K562 (cell line): ENCODE data around the gene IRX5. TPM values are rescaled to one million over a fixed set of nuclear protein-coding genes. Genes with fewer than 3 reads are reported as not detected.

Experiments used
- ATAC-seq: fragments of 200-7000 bp; cut with Tn5 transposase; 3 replicates; pipeline ENCODE4 v1.9.1; 2020; ENCODE audit warnings: moderate library complexity
- BruUV-seq: library from RNA; stranded (reverse); fragments of 400-500 nt; replicated peaks from 2 replicates; lab custom pipeline; 2021; lab: Mats Ljungman, UMichigan
- CTCF ChIA-PET: fragments of 300-600 bp; formaldehyde crosslinking; extraction: SDS; loops from one replicate; lab custom pipeline; 2021; ENCODE audit warnings: low intra/inter-chr PET ratio; lab: Yijun Ruan, JAX
- POLR2A ChIA-PET: fragments of 300-600, 350-650 bp; sonication (Branson Sonifier 250); formaldehyde crosslinking; extraction: SDS; loops from one replicate; lab custom pipeline; 2021; ENCODE audit warnings: antibody characterized with exemption, inconsistent platforms; lab: Yijun Ruan, JAX
- DNase-seq, 4 experiments: peaks; one replicate each; pipeline versions ENCODE4 v3.0.0 to v3.0.0-alpha.2; 2011 to 2018; ENCODE audit warnings: low spot score in 3 of 4, mixed read lengths in 3 of 4; ENCODE audit errors: extremely low read depth in 1 of 4
- FAIRE-seq: peaks from 2 replicates; lab custom pipeline; 2011; peaks lifted over from hg19 to GRCh38; lab: Jason Lieb, UNC
- H2AFZ ChIP-seq: 2 replicates; pipeline ENCODE4 v1.6.0; 2011; ENCODE audit warnings: low read depth, low read length, control low read depth, inconsistent platforms
- H3K27ac ChIP-seq: fragments of 200-600 bp; 3 replicates; pipeline ENCODE4 v1.8.0; 2011; ENCODE audit warnings: low read depth, mild to moderate bottlenecking, control low read depth, inconsistent platforms, low read length, moderate library complexity, mixed read lengths; ENCODE audit errors: extremely low read depth
- H3K27me3 ChIP-seq, 2 experiments: fragments of 300-600 bp in 1 of 2; 2 replicates in 1 of 2; 3 replicates in 1 of 2; pipeline versions ENCODE4 v1.6.0 to v1.8.0; 2011; ENCODE audit warnings: inconsistent platforms in 2 of 2, low read length in 2 of 2, mild to moderate bottlenecking in 1 of 2, mixed read lengths in 1 of 2, moderate library complexity in 1 of 2; ENCODE audit not compliant: control insufficient read depth in 2 of 2, insufficient read depth in 2 of 2
- H3K36me3 ChIP-seq: fragments of 300-600 bp; 3 replicates; pipeline ENCODE4 v1.8.0; 2011; ENCODE audit warnings: mild to moderate bottlenecking, low read length, inconsistent platforms; ENCODE audit not compliant: control insufficient read depth, insufficient read depth
- H3K4me1 ChIP-seq, 2 experiments: fragments of 200-600 bp in 1 of 2; replicated peaks in 1 of 2; 2 replicates in 1 of 2; 3 replicates in 1 of 2; pipeline versions ENCODE4 v1.5.1 to v1.8.0; 2011; ENCODE audit warnings: inconsistent platforms in 2 of 2, low read length in 2 of 2, mild to moderate bottlenecking in 1 of 2, mixed read lengths in 1 of 2, moderate library complexity in 1 of 2; ENCODE audit not compliant: control insufficient read depth in 2 of 2, insufficient read depth in 2 of 2
- H3K4me2 ChIP-seq: 2 replicates; pipeline ENCODE4 v1.6.1; 2011; ENCODE audit warnings: low read length, control low read depth, inconsistent platforms, mixed read lengths; ENCODE audit not compliant: insufficient read depth
- H3K4me3 ChIP-seq: fragments of 200-600 bp; sonication (generic), shearing (Covaris generic); 2 replicates; pipeline ENCODE4 v1.5.1; 2016; ENCODE audit warnings: control low read depth, inconsistent platforms
- H3K79me2 ChIP-seq: fragments of 200-600 bp; 3 replicates; pipeline ENCODE4 v1.8.0; 2011; ENCODE audit warnings: low read length, inconsistent platforms; ENCODE audit not compliant: control insufficient read depth, insufficient read depth
- H3K9ac ChIP-seq, 2 experiments: 2 replicates each; pipeline versions ENCODE4 v1.6.0 to v1.6.1; 2011; ENCODE audit warnings: low read depth in 2 of 2, low read length in 2 of 2, control low read depth in 1 of 2, inconsistent platforms in 1 of 2, mild to moderate bottlenecking in 1 of 2, mixed read lengths in 1 of 2; ENCODE audit not compliant: insufficient read depth in 1 of 2
- H3K9me1 ChIP-seq: one replicate; pipeline ENCODE4 v1.6.0; 2011; ENCODE audit warnings: inconsistent platforms, mild to moderate bottlenecking, low read length, moderate library complexity; ENCODE audit not compliant: control insufficient read depth, insufficient read depth
- H3K9me3 ChIP-seq: replicated peaks from 2 replicates; pipeline ENCODE4 v1.5.1; 2011; ENCODE audit warnings: low read depth, low read length, inconsistent platforms; ENCODE audit not compliant: control insufficient read depth, insufficient read depth
- H4K20me1 ChIP-seq: replicated peaks from 2 replicates; pipeline ENCODE4 v1.6.1; 2011; ENCODE audit warnings: low read length, inconsistent platforms, mixed read lengths; ENCODE audit not compliant: control insufficient read depth, insufficient read depth
- FOXA1 ChIP-seq: fragments of 450-650 bp; IDR thresholded peaks from 2 replicates; pipeline ENCODE4 v1.6.1; 2016; ENCODE audit warnings: mild to moderate bottlenecking, borderline replicate concordance
- FOXJ2 ChIP-seq: fragments of 200-800 bp; sonication (Bioruptor generic); IDR thresholded peaks from 2 replicates; pipeline ENCODE4 v1.6.1; 2016; ENCODE audit warnings: missing genetic modification characterization, missing compliant biosample characterization
- KDM2B ChIP-seq: fragments of 250-450 bp; sonication (Bioruptor Pico); IDR thresholded peaks from 2 replicates; pipeline ENCODE4 v1.8.0; 2021; ENCODE audit warnings: mild to moderate bottlenecking, moderate library complexity
- PML ChIP-seq: IDR thresholded peaks from 2 replicates; pipeline ENCODE4 v1.6.1; 2012; ENCODE audit warnings: low read length, inconsistent platforms
- TSC22D4 ChIP-seq: fragments of 450-650 bp; IDR thresholded peaks from 2 replicates; pipeline ENCODE4 v1.6.1; 2016; ENCODE audit warnings: missing genetic modification characterization, missing biosample characterization, control low read depth
- ZNF12 ChIP-seq: sonication (generic); formaldehyde crosslinking; IDR thresholded peaks from 2 replicates; pipeline ENCODE4 v1.4.0; 2020; ENCODE audit warnings: mild to moderate bottlenecking, missing genetic modification reagents
- ZNF134 ChIP-seq: fragments of 250-450 bp; sonication (Bioruptor Pico); conservative IDR thresholded peaks from 2 replicates; pipeline ENCODE4 v1.4.0; 2020
- WGBS: fragments of 100-300 bp; shearing (Covaris generic); methylation state at CpG from one replicate; pipeline ENCODE4 v1.1.6; 2016; ENCODE audit warnings: low coverage, mixed read lengths; ENCODE audit not compliant: insufficient coverage; ENCODE audit errors: missing lambda C conversion rate; 5-methylcytosine and 5-hydroxymethylcytosine counted together
- in situ Hi-C: fragments of 300-500 bp; cut with MboI; formaldehyde crosslinking; loops from 4 replicates; pipeline ENCODE4 v1.15.0; 2018; ENCODE audit warnings: inconsistent platforms, mixed read lengths
- intact Hi-C: fragments of 100-400 bp; cut with micrococcal nuclease; formaldehyde crosslinking; loops from 2 replicates; pipeline ENCODE4 v1.14.2; 2022
- polyA plus RNA-seq, 8 experiments: library from polyadenylated mRNA; depleted of rRNA in 4 of 8; stranded (reverse) in 5 of 8; unstranded in 3 of 8; fragments of >200 nt; fragmentation: Nextera tagmentation in 2 of 8; fragmentation: Illumina TruSeq in 1 of 8; extraction: Ambion mirVana in 2 of 8; extraction: Trizol in 1 of 8; gene quantifications; 2 replicates each; pipeline versions ENCODE4 v1.2.1 to v1.2.3, GENCODE V29; 2011 to 2014; ENCODE audit warnings: inconsistent platforms in 1 of 8, missing spikeins in 1 of 8
- total RNA-seq, 7 experiments: library from RNA; depleted of rRNA in 6 of 7; stranded (reverse); fragments of >200 nt in 6 of 7; fragmentation: Illumina TruSeq in 2 of 7; extraction: Trizol in 2 of 7; gene quantifications; 2 replicates each; pipeline versions ENCODE4 v1.2.1 to v1.2.3, GENCODE V29; 2011 to 2021; ENCODE audit warnings: low replicate concordance in 1 of 7
- TF ChIP-seq, protein P1 (sequence below): sonication (generic); formaldehyde crosslinking; IDR thresholded peaks from 2 replicates; pipeline ENCODE4 v1.9.0; 2022; ENCODE audit warnings: mild to moderate bottlenecking, missing genetic modification reagents
- TF ChIP-seq, protein P2 (sequence below): fragments of 250-450 bp; sonication (Bioruptor Pico); IDR thresholded peaks from 2 replicates; pipeline ENCODE4 v1.5.0; 2020; ENCODE audit warnings: mild to moderate bottlenecking, borderline replicate concordance
- TF ChIP-seq, protein P3 (sequence below), 2 experiments: fragments of 450-650 bp in 1 of 2; sonication (generic) in 1 of 2; formaldehyde crosslinking in 1 of 2; IDR thresholded peaks; 2 replicates each; pipeline versions ENCODE4 v1.7.1 to v1.9.0; 2016 to 2022; ENCODE audit warnings: inconsistent platforms in 1 of 2, mild to moderate bottlenecking in 1 of 2, missing genetic modification reagents in 1 of 2

IRX5 gene
- total and polyA plus RNA-seq, 9 of the 15 experiments (the other 6 are each of a cell fraction or from before 2014, with no cell fraction given) = 0.20 to 4.2 (median 0.94) TPM

DNA sequence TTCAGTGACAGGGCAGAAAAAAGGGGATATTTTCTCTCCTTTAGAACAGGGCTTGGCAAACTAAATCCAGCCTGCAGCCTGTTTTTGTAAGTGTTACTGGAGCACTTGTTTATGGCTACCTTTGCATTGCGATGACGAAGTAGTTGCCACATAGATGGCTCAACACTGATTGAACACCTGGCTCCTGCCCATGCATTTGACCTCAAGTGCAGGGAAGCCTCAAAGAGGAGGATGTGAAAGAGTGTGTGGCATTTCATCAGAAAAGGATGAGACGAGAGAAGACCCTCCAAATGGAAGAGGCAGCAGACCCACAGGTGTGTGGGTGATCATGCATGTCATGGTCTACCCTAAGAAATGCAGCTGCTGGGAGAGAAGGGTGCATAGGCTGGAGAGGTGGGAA is 32.7 kb upstream of the IRX5 start:
- Histone ChIP-seq H3K36me3 (no peaks in the 10 kb centered on the region), H3K4me3 (no peak overlapping the region), H3K27ac (no peak overlapping the region), H3K9ac (no peak overlapping the region), H3K27me3 (peaks cover 0 to 8% of the 10 kb centered on the region in 2 experiments; a peak in 4 of 5 replicates), H3K4me2 (no peak overlapping the region), H3K9me3 (no peaks in the 10 kb centered on the region), H4K20me1 (no peaks in the 10 kb centered on the region; the same call in 1 of the 2 replicates), H2AFZ (no peak overlapping the region), H3K79me2 (no peaks in the 10 kb centered on the region), H3K9me1 (no peaks in the 10 kb centered on the region), H3K4me1 (no peaks in the 10 kb centered on the region)
- in situ Hi-C loops (no loop called here), intact Hi-C loops (no loop called here)
- no peak for TF ChIP-seq KDM2B (CRISPR knock-in tag)
- no peak for TF ChIP-seq FOXA1
- TF ChIP-seq, protein P1, sequence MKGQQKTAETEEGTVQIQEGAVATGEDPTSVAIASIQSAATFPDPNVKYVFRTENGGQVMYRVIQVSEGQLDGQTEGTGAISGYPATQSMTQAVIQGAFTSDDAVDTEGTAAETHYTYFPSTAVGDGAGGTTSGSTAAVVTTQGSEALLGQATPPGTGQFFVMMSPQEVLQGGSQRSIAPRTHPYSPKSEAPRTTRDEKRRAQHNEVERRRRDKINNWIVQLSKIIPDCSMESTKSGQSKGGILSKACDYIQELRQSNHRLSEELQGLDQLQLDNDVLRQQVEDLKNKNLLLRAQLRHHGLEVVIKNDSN (CRISPR knock-in tag) = no peak
- TF ChIP-seq, protein P2, sequence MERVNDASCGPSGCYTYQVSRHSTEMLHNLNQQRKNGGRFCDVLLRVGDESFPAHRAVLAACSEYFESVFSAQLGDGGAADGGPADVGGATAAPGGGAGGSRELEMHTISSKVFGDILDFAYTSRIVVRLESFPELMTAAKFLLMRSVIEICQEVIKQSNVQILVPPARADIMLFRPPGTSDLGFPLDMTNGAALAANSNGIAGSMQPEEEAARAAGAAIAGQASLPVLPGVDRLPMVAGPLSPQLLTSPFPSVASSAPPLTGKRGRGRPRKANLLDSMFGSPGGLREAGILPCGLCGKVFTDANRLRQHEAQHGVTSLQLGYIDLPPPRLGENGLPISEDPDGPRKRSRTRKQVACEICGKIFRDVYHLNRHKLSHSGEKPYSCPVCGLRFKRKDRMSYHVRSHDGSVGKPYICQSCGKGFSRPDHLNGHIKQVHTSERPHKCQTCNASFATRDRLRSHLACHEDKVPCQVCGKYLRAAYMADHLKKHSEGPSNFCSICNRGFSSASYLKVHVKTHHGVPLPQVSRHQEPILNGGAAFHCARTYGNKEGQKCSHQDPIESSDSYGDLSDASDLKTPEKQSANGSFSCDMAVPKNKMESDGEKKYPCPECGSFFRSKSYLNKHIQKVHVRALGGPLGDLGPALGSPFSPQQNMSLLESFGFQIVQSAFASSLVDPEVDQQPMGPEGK (CRISPR knock-in tag) = no peak
- no peak for TF ChIP-seq PML
- TF ChIP-seq, protein P3, sequence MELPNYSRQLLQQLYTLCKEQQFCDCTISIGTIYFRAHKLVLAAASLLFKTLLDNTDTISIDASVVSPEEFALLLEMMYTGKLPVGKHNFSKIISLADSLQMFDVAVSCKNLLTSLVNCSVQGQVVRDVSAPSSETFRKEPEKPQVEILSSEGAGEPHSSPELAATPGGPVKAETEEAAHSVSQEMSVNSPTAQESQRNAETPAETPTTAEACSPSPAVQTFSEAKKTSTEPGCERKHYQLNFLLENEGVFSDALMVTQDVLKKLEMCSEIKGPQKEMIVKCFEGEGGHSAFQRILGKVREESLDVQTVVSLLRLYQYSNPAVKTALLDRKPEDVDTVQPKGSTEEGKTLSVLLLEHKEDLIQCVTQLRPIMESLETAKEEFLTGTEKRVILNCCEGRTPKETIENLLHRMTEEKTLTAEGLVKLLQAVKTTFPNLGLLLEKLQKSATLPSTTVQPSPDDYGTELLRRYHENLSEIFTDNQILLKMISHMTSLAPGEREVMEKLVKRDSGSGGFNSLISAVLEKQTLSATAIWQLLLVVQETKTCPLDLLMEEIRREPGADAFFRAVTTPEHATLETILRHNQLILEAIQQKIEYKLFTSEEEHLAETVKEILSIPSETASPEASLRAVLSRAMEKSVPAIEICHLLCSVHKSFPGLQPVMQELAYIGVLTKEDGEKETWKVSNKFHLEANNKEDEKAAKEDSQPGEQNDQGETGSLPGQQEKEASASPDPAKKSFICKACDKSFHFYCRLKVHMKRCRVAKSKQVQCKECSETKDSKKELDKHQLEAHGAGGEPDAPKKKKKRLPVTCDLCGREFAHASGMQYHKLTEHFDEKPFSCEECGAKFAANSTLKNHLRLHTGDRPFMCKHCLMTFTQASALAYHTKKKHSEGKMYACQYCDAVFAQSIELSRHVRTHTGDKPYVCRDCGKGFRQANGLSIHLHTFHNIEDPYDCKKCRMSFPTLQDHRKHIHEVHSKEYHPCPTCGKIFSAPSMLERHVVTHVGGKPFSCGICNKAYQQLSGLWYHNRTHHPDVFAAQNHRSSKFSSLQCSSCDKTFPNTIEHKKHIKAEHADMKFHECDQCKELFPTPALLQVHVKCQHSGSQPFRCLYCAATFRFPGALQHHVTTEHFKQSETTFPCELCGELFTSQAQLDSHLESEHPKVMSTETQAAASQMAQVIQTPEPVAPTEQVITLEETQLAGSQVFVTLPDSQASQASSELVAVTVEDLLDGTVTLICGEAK (IDR thresholded peaks at IDR 0.05) = no peak
- TF ChIP-seq, protein P3 (CRISPR knock-in tag; IDR thresholded peaks at IDR 0.05) = no peak
- no peak for TF ChIP-seq TSC22D4 (tag)
- TF ChIP-seq FOXJ2 (tag) = no peak
- TF ChIP-seq ZNF134 (CRISPR knock-in tag) = no peak
- TF ChIP-seq ZNF12 (CRISPR knock-in tag) = no peak
- ChIA-PET CTCF (no interaction called here), POLR2A (no interaction called here)
- ATAC-seq (no peak), FAIRE-seq (no peak), DNase-seq (no peak)
- WGBS = 7% methylated on average over 3 of the region's 3 CpGs
- BruUV-seq = no TSS peak
